Gastrocnemius medialis (tissue), 4 donors: ENCODE data around the gene KRTAP12-3. TPM values are rescaled to one million over a fixed set of nuclear protein-coding genes. Genes with fewer than 3 reads are reported as not detected.
"Not testable (repeated sequence)": the region's sequence is repeated elsewhere in the genome, so short reads cannot be mapped to it uniquely, and the experiment has no call there.

ENCODE experiments used
- ATAC-seq, 2 donors: fragments of 150-250 bp; one replicate each; pipeline ENCODE4 v1.9.1; 2016
- DNase-seq, 2 donors: peaks; one replicate each; pipeline ENCODE4 v3.0.0-alpha.2; 2019
- H3K27ac ChIP-seq, 4 donors: fragments of 200-600 bp; sonication (generic); 1 replicate in 1 of 4; 2 replicates in 3 of 4; pipeline ENCODE4 v1.5.1; 2016 to 2018; ENCODE audit warnings: mild to moderate bottlenecking in 2 of 4, moderate library complexity in 1 of 4
- H3K27me3 ChIP-seq, 3 donors: fragments of 200-600 bp; sonication (generic) in 2 of 3; 1 replicate in 1 of 3; 2 replicates in 2 of 3; pipeline versions ENCODE4 v1.5.1 to v1.6.0; 2016 to 2019; ENCODE audit warnings: mild to moderate bottlenecking in 1 of 3, moderate library complexity in 1 of 3
- H3K36me3 ChIP-seq, 2 donors: fragments of 200-600 bp; sonication (generic) in 1 of 2; one replicate each; pipeline ENCODE4 v1.5.1; 2017 to 2018
- H3K4me1 ChIP-seq, 2 donors: fragments of 200-600 bp; sonication (generic) in 1 of 2; one replicate each; pipeline ENCODE4 v1.5.1; 2016 to 2017; ENCODE audit warnings: mild to moderate bottlenecking in 2 of 2
- H3K4me3 ChIP-seq, 4 donors: fragments of 200-600 bp; sonication (generic) in 3 of 4; 1 replicate in 1 of 4; 2 replicates in 3 of 4; pipeline ENCODE4 v1.5.1; 2016 to 2019; ENCODE audit warnings: mild to moderate bottlenecking in 2 of 4
- H3K9me3 ChIP-seq, 3 donors: fragments of 200-600 bp; sonication (generic) in 2 of 3; 1 replicate in 1 of 3; 2 replicates in 2 of 3; pipeline ENCODE4 v1.5.1; 2016 to 2019
- POLR2A ChIP-seq, 2 donors: fragments of 450-650 bp; IDR thresholded peaks; one replicate each; pipeline ENCODE4 v1.6.1; 2017; ENCODE audit warnings: antibody characterized with exemption in 2 of 2, mild to moderate bottlenecking in 2 of 2, moderate library complexity in 2 of 2
- in situ Hi-C, 4 donors: fragments of 200-750 bp; cut with MboI; loops; one replicate each; pipeline versions ENCODE4 v1.15.0 to v1.8.0; 2017; ENCODE audit warnings: low sequenced_read_pairs in 4 of 4
- intact Hi-C: fragments of 100-400 bp; cut with DNase I; formaldehyde crosslinking; loops from one replicate; pipeline ENCODE4 v1.15.1; 2023; ENCODE audit warnings: low total_unique reads
- total RNA-seq, 4 donors: library from RNA; depleted of rRNA; stranded (reverse); fragments of >200 nt; gene quantifications; one replicate each; pipeline versions ENCODE4 v1.1.0 to v1.2.3, GENCODE V29; 2016
- TF ChIP-seq, protein P1 (sequence below), 5 experiments: fragments of 450-650 bp in 3 of 5; fragments of 200-600 bp in 2 of 5; sonication (generic) in 2 of 5; IDR thresholded peaks in 4 of 5; conservative IDR thresholded peaks in 1 of 5; 1 replicate in 4 of 5; 2 replicates in 1 of 5; pipeline ENCODE4 v1.5.1; 2016 to 2019; ENCODE audit warnings: antibody characterized with exemption in 5 of 5, mild to moderate bottlenecking in 3 of 5, moderate library complexity in 3 of 5

KRTAP12-3 gene
- total RNA-seq, 4 donors from 2014 or later, result not detected

DNA sequence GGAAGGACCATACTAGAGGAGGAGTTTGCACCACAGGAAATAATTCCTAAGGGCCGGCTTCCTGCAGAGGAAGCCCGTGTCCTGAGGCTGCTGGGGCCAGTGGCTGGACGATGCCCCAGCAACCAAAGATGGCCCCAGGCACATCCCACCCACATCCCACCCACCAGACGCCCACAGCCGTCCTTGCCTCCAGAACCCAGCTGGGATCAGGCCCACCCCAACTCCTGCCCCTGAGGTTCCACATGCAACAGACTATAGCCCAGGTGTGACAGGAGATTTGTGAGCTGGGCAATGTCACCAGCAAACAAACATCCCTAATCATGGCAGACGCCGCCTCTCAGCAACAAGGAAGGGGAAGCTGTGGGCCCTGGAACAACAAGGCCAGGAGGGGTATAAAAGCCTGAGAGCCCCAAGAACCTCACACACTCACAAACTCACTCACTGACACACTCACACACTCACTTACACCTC is 31.0 kb upstream of the KRTAP12-3 start, which contains the start of gene KRTAP10-9:
KRTAP10-9 (plus strand) TSS at position 421 of the 471 bp plus-strand sequence. CDS start 79 bp downstream, outside the sequence.
- Histone ChIP-seq H3K27ac (no peak within 1 kb of the TSS), H3K4me1 (no peaks in the 10 kb centered on the region), H3K27me3 (peaks cover 0 to 16% (median 14%) of the 10 kb centered on the region in 3 donors), H3K36me3 (no peaks in the 10 kb centered on the region), H3K4me3 (no peak within 1 kb of the TSS), H3K9me3 (no peaks in the 10 kb centered on the region)
- ATAC-seq, result no peak
- DNase-seq, result no peak
- intact Hi-C loops, result no loop called here
- TF ChIP-seq, protein P1, sequence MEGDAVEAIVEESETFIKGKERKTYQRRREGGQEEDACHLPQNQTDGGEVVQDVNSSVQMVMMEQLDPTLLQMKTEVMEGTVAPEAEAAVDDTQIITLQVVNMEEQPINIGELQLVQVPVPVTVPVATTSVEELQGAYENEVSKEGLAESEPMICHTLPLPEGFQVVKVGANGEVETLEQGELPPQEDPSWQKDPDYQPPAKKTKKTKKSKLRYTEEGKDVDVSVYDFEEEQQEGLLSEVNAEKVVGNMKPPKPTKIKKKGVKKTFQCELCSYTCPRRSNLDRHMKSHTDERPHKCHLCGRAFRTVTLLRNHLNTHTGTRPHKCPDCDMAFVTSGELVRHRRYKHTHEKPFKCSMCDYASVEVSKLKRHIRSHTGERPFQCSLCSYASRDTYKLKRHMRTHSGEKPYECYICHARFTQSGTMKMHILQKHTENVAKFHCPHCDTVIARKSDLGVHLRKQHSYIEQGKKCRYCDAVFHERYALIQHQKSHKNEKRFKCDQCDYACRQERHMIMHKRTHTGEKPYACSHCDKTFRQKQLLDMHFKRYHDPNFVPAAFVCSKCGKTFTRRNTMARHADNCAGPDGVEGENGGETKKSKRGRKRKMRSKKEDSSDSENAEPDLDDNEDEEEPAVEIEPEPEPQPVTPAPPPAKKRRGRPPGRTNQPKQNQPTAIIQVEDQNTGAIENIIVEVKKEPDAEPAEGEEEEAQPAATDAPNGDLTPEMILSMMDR (IDR thresholded peaks at IDR 0.05 in 4 of 5, conservative IDR thresholded peaks at IDR 0.05 in 1 of 5), result no peak
- in situ Hi-C loops, result no loop called here

DNA sequence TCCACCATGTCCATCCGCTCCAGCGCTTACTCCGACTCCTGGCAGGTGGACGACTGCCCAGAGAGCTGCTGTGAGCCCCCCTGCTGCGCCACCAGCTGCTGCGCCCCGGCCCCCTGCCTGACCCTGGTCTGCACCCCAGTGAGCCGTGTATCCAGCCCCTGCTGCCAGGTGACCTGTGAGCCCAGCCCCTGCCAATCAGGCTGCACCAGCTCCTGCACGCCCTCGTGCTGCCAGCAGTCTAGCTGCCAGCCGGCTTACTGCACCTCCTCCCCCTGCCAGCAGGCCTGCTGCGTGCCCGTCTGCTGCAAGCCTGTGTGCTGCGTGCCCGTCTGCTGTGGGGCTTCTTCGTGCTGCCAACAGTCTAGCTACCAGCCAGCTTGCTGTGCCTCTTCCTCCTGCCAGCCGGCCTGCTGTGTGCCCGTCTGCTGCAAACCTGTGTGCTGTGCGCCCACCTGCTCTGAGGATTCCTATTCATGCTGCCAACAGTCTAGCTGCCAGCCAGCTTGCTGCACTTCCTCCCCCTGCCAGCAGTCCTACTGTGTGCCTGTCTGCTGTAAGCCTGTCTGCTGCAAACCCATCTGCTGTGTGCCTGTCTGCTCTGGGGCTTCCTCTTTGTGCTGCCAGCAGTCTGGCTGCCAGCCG is 30.4 kb upstream of the KRTAP12-3 start:
- H3K4me3 ChIP-seq, DNase-seq, intact Hi-C loops, H3K9me3 ChIP-seq, in situ Hi-C loops, H3K27ac ChIP-seq, ATAC-seq, H3K4me1 ChIP-seq, H3K36me3 ChIP-seq: not testable (repeated sequence)
- peaks cover 0 to 16% (median 14%) of the 10 kb centered on the region in 3 donors for H3K27me3 ChIP-seq

DNA sequence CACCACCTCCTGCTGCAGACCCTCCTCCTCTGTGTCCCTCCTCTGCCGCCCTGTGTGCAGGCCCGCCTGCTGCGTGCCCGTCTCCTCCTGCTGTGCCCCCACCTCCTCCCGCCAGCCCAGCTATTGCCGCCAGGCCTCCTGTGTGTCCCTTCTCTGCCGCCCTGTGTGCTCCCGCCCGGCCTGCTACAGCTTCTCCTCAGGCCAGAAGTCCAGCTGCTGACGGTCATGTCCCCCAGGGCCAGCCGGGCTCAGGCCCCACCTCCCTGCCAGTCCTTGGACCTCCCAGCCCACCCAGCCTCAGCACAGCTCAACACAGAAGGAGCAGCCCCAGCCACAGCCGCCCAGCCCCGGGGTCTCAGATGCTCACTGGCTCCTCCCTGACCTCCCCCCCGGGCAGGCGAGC is 29.9 kb upstream of the KRTAP12-3 start:
- H3K36me3 ChIP-seq, H3K9me3 ChIP-seq, H3K4me1 ChIP-seq, H3K4me3 ChIP-seq, intact Hi-C loops, in situ Hi-C loops, ATAC-seq, H3K27ac ChIP-seq, DNase-seq: not testable (repeated sequence)
- H3K27me3 ChIP-seq, result peaks cover 0 to 16% (median 14%) of the 10 kb centered on the region in 3 donors

DNA sequence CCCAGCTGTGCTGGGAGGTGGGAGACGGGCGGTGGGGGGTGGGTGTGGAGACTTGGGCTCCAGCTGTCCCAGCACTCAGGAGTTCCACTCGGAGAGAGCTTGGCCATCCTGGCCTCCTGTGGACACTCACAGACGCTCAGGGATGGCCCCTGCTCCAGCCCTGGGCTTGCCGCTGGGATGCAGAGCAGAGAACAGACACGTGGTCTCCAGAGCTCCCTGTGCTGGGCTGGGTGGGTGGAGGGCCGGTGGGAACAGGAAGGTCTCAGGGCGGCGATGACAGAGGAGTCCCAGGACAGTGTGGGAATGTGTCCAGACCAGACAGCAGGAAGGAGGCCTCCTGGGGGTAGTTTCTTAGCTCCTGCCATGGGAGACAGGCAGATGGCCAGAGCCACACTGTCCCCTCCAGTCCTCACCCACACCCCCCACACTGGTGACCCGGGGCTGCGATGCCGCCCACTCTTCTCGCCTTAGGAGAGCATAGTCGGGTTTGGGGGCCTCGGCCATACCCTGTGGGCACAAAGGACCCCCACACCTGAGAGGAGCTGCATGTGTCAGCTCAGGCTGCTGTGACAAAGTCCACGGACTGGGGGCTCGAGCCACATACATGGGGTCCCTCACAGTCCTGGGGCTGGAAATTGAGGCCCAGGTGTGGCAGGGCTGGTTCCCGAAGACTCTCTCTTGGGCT is 28.9 kb upstream of the KRTAP12-3 start:
- no peak for ATAC-seq
- intact Hi-C loops (no loop called here), in situ Hi-C loops (no loop called here)
- Histone ChIP-seq H3K36me3 (no peaks in the 10 kb centered on the region), H3K4me1 (no peaks in the 10 kb centered on the region), H3K27me3 (peaks cover 0 to 16% (median 14%) of the 10 kb centered on the region in 3 donors), H3K27ac (no peak overlapping the region), H3K9me3 (no peaks in the 10 kb centered on the region), H3K4me3 (no peak overlapping the region)
- TF ChIP-seq POLR2A (IDR thresholded peaks at IDR 0.05), result no peak
- TF ChIP-seq, protein P1 (IDR thresholded peaks at IDR 0.05 in 4 of 5, conservative IDR thresholded peaks at IDR 0.05 in 1 of 5), result no peak
- DNase-seq, result no peak

DNA sequence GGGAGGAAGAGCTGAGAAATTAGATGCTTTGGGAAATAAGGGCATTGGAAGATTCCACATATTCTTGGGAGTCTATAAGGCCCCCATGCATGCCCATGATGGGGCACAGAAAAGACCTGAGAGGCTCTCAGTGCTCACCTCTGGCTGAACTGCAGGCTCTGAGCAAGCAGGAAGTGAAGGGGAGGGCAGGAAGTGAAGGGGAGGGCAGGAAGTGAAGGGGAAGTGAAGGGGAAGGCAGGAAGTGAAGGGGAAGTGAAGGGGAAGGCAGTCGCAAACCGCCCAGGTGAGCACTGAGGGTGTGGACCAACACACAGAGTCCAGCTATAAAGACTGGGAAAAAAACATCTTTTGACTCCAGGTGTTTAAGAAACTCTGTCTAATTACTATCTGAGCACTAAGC is 27.3 kb upstream of the KRTAP12-3 start:
- H3K4me1 ChIP-seq, result no peaks in the 10 kb centered on the region
- no peaks in the 10 kb centered on the region for H3K9me3 ChIP-seq
- no peak for TF ChIP-seq POLR2A (IDR thresholded peaks at IDR 0.05)
- intact Hi-C loops, result no loop called here
- H3K36me3 ChIP-seq, result no peaks in the 10 kb centered on the region
- no peak overlapping the region for H3K4me3 ChIP-seq
- in situ Hi-C loops, result no loop called here
- DNase-seq, result no peak
- no peak overlapping the region for H3K27ac ChIP-seq
- no peak for ATAC-seq
- peaks cover 0 to 16% (median 14%) of the 10 kb centered on the region in 3 donors for H3K27me3 ChIP-seq

DNA sequence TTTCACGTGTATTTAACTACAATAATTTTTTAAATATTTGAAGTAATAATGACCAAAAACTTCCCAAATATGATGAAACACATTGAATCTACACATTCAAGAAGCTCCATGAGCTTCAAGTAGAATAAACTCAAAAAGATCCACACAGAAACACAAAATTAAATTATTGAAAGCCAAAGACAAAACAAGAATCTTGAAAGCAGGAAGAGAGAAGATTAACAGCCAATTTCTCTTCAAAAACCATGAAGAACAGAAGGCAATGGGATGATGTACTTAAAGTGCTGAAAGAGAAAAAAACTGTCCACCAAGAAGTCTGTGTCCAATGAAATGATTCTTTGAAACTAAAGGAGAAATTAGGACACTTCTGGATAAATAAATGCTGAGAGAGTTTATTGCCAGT is 25.7 kb upstream of the KRTAP12-3 start:
- in situ Hi-C loops, result no loop called here
- ATAC-seq (no peak), DNase-seq (no peak)
- Histone ChIP-seq H3K27me3 (peaks cover 0 to 16% (median 8%) of the 10 kb centered on the region in 3 donors), H3K9me3 (no peaks in the 10 kb centered on the region), H3K4me3 (no peak overlapping the region), H3K27ac (no peak overlapping the region), H3K4me1 (no peaks in the 10 kb centered on the region), H3K36me3 (no peaks in the 10 kb centered on the region)
- intact Hi-C loops, result no loop called here
- TF ChIP-seq, protein P1 (IDR thresholded peaks at IDR 0.05 in 4 of 5, conservative IDR thresholded peaks at IDR 0.05 in 1 of 5), result no peak
- no peak for TF ChIP-seq POLR2A (IDR thresholded peaks at IDR 0.05)
